ENCODE data around the gene BDP1.
"Not testable (repeated sequence)": the region's sequence is repeated elsewhere in the genome, so short reads cannot be mapped to it uniquely, and the experiment has no call there.

The BDP1 gene

DNA sequence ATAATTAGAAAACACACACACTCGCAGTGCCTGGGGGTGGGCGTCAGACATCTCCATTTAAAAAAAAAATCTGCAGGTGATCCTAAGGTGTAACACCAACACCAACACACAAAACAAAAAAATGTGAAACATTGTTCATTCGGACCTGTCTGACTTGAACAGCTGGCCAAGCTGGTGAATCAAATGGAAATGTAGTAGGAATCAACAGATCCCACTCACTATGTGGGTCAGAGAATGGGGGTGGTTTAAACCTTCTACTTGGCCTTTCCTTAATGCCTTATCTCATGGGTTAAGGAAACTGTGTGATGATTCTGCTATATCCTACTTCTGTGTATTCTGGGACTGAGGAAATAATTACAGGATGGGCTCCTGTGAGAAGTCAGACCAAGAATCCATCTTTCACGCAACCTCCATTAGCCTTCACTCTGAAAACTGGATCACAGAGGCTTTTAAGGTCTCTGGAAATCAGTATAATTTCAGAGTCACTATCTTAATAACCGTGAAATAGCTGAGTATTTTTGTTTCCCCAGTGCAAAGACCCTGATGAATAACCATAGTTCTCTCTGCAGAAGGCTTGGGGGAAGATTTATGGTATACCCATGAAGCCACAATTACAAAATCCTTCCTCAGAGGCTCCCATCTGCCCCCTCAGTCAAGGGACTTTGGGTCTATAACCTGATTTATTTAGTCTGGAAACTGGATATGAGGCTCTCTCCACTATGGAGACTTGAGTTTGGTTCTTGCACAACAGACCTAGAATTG lies 114.5 kb downstream of the BDP1 start:
- in situ Hi-C loops (cut with MboI; ENCODE audit: low sequenced_read_pairs): no loop called here

DNA sequence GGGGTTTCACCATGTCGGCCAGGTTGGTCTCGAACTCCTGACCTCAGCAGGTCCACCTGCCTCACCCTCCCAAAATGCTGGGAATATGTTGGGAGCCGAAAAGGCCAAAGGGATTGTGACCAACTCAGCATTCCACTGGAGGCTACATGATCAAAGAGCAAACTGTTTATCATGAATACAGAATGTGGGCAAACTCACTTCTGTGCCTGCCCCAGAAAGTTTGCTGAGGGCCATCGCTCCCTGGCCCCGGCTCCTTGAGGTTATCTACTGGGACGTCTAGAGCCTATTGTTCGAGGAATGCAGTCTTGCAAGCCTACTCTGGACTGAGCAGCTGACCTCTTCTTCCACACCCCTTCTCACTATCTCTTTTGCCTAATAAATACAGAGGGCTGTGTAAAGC lies 116.4 kb downstream of the BDP1 start:
- in situ Hi-C loops (cut with MboI; ENCODE audit: low sequenced_read_pairs): not testable (repeated sequence)

DNA sequence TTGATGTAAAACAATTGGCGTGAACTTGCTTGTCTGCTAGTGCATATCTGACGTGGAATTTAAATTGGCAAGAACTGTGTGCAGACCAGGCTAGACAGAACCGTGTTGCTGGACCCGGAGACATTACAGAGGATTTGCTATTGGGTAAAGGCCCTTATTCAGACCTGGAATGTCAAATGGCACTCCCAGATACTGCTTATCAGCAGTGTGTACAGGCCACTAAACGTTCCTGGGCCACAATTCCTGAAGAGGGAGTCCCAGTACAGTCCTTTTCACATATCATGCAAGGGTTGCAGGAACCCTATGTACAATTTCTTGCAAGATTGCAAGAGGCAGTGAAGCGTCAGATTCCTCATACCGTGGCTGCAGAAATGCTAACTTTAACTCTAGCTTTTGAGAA lies 118.1 kb downstream of the BDP1 start:
- in situ Hi-C loops (cut with MboI; ENCODE audit: low sequenced_read_pairs): no loop called here

DNA sequence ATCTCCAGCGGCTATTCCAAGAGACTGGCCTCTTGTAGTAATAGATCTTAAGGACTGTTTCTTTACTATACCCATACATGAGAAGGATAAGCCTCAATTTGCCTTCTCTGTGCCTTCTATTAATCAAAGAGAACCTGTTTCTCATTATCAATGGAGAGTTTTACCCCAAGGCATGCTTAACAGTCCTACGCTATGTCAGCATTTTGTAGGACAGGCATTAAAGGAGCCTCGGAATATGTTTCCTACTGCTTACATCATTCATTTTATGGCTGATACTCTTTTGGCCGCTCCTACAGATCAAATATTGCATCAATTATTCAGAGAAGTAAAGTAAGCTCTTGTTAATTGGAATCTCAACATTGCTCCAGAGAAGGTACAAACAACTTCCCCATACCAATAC lies 120.1 kb downstream of the BDP1 start:
- in situ Hi-C loops (cut with MboI; ENCODE audit: low sequenced_read_pairs): not testable (repeated sequence)

DNA sequence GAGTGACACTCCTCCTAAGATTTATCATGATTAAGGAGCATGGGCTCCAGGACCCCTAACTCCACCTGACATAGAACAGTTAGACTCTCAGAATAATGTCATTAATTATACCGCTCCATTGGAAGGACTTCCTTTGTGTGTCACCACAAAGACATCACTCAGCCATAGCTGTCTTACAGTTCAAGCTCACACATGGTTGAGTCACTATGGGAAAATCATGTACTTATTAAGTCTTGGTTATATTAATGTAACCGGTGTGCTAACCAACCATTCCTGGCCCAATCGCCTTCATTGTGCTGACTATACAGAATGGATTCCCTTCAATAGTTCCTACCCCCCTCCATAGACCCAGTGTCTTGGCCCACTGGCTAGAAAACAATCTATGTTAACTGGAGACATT lies 120.8 kb downstream of the BDP1 start:
- in situ Hi-C loops (cut with MboI; ENCODE audit: low sequenced_read_pairs): no loop called here

DNA sequence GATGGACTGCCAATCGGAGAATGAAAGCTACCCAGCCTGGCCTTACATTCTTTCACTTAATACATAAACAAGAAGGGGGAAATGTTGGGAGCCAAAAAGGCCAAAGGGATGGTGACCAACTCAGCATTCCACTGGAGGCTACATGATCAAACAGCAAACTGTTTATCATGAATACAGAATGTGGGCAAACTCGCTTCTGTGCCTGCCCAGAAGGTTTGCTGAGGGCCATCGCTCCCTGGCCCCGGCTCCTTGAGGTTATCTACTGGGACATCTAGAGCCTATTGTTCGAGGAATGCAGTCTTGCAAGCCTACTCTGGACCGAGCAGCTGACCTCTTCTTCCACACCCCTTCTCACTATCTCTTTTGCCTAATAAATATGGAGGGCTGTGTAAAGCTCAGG lies 122.4 kb downstream of the BDP1 start:
- in situ Hi-C loops (cut with MboI; ENCODE audit: low sequenced_read_pairs): not testable (repeated sequence)

DNA sequence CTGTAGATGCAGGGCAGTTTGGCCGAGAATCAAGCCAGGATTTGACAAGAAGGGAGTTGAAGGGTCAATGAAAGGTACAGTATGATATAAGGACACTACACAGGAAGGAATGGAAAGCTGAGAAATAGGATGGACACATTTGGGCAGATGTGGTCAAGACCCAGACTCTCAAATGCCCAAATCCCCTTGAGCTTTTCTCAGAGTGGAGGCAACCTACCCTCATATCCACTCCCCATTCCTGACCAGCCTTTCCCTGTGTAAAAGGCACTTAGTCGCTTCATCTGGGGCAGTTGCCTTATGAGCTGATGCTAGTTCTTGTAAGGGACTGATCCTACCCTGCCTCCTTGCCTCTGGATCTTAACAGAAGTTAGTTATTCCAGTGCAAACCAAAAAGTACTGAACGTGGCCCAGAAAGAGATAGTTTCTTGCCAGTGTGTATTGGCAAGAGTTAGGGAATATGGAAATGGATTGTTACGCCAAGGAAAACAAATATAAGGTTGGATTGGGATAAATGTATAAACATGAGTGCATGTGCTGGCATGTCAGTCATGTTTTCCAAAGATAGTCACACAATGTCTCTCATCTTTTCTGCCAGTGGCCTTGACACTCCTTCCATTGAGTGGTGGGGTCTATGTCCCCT lies 127.6 kb downstream of the BDP1 start:
- in situ Hi-C loops (cut with MboI; ENCODE audit: low sequenced_read_pairs): no loop called here

DNA sequence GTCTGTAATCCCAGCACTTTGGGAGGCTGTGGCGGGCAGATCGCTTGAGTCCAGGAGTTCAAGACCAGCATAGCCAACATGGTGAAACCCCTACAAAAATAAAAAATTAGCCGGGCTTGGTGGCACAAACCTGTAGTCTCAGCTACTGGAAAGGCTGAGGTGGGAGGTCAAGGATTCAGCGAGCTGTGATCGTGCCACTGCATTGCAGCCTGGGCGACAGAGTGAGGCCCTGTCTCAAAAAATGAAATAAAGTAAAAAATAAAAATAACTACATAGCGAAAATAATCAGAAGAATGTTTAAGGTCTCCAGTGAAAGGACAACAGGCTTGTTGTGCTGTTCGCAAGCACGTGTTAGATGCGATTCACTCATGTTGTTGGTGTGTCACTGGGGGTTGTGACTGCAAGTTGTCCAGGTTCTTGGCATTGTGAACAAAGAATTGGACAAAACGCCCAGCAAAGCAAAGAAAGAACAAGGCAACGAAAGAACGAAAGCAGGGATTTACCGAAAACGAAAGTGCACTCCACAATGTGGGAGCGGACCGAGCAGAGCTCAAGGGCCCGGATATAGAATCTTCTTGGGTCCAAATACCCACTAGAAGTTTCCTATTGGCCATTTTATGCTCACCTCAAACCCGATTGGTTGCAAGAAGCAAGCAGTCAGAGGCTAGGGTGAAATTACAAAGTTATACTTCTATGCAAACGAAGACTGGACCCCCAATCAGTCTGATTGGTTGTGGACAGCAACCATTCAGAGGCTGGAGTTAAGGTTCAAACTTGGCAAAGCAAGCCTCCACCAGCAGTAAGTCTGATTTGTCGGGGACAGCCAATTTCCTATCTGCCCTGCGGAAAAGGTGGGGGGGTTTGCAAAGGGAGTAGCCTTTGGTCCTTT lies 130.8 kb downstream of the BDP1 start:
- in situ Hi-C loops (cut with MboI; ENCODE audit: low sequenced_read_pairs): no loop called here

DNA sequence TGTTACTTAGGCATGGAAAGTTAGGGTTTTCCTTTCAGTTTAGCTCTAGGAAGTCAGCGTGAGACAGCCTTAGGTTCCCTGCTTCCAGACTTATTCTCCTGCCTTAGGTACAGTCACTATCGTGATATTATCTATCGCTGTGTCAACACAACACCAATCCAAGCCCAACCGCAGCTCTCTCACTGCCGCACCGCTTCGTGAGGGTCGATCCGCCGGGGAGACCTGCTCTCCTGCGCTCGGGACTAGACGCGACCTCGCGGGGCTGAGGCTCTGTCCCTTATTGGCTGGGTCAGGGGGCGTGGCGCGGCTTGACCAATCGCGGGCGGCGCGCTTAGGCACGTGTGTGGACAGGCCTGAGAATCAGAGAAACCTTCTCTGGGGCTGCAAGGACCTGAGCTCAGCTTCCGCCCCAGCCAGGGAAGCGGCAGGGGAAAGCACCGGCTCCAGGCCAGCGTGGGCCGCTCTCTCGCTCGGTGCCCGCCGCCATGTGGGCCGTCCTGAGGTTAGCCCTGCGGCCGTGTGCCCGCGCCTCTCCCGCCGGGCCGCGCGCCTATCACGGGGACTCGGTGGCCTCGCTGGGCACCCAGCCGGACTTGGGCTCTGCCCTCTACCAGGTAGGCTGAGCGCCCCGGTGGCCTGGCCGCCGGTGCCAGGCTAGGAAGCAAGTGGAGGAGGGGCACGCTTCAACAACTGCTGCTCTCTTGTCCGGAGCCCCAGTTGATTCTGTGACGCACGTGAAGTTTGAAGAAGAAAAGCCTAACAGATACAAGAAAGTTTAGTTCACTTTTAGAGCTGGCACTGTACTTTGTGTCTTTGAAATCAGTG lies 131.7 kb downstream of the BDP1 start, which contains the start of gene MCCC2:
TSS of gene MCCC2 (plus strand) at position 400 of the 825 bp plus-strand sequence. CDS start at position 486, 86 bp downstream.
- in situ Hi-C loops (cut with MboI; ENCODE audit: low sequenced_read_pairs): no loop called here

DNA sequence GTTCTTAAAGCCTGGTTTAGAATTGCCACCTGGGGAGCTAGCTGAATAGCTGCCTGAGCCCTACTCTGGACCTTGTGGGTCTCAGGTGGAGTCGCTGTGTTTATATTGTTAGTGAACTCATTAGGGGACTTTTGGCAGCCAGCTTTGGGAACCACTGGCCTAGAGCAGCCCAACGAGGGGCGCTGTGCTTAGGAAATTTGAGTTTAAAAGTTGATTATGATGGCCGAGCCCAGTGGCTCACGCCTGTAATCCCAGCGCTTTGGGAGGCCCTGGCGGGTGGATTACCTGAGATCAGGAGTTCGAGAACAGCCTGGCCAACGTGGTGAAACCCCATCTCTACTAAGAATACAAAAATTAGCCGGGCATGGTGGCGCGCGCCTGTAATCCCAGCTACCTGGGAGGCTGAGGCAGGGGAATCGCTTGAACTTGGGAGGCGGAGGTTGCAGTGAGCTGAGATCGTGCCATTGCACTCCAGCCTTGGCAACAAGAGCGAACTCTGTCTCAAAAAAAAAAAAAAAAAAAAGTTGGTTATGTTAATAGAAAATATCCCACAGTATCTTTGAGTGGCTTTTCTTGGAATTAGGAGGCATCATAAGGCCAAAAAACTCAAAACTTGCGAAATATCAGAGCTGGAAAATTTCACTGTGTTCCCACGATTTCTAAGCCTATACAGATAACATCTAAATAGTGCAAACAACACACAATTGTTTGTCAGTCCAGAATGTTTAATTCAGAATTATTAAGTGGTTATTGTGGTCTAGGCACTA lies 132.5 kb downstream of the BDP1 start:
- in situ Hi-C loops (cut with MboI; ENCODE audit: low sequenced_read_pairs): no loop called here

DNA sequence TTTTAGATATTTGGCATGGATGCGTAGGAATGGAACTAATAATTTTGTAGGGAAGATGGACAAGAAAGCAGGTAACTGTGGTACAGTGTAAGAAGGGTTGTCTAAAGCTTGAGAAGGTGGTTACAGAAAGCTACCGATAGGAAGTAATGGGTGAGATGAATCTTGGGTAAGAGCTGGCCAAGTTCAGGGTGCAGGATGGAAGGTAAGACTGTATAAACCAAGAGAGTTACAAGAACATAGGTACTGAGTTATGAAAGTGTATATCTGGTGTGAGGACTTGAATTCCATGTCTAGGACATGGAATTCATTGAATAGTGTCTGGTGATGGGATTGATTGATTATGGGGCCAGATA lies 133.1 kb downstream of the BDP1 start:
- in situ Hi-C loops (cut with MboI; ENCODE audit: low sequenced_read_pairs): no loop called here

DNA sequence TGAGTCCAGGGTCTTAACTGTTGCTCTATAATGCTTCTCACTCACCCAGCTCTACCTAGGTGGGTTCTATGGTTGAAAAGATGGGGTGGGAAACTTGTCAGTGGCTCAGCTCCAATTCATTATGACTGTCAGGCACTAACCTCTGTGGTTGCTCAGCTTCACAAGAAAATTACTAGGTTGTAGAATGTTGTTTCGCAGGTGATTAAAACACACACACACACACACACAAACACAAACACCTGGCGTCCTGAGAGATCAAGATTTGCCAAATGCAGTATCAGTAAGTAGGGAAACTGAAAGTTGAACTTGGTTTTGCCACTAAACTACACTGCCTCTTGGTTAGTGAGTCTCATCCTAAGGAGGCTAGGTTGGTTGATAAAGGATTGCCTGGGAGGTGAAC lies 134.5 kb downstream of the BDP1 start:
- in situ Hi-C loops (cut with MboI; ENCODE audit: low sequenced_read_pairs): no loop called here

DNA sequence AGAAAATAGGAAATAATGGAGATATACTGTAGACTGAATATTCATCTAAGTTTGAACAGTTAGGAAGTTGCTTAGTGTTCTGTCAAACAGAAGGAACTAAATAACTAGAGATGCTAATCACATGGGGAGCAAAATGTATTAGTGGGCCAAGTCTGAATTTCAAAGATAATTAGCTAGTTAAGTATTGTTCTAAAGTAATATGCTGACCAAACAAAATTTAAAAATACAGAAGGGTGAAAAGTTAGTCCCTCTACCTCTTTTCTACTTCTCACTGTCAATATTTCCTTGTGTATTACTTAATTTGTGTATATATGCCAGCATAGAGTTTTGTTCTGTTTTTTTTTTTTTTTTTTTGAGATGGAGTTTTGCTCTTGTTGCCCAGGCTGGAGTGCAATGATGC lies 135.6 kb downstream of the BDP1 start:
- in situ Hi-C loops (cut with MboI; ENCODE audit: low sequenced_read_pairs): no loop called here

DNA sequence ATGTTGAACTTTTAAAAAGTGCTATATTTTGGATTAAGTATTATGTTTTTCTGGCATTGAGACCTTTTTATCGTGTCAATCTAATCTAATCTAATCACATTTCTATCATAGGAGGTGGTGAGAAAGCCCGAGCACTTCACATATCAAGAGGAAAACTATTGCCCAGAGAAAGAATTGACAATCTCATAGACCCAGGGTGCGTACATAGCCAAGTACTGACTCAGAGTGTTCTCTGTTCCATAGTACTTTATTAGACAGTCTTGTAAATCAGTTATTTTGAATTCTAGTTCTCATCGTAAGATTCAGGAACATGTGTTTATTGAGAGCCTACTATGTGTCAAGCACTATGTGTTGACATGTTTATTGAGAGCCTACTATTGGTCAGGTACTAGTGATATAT lies 140.7 kb downstream of the BDP1 start:
- in situ Hi-C loops (cut with MboI; ENCODE audit: low sequenced_read_pairs): no loop called here

DNA sequence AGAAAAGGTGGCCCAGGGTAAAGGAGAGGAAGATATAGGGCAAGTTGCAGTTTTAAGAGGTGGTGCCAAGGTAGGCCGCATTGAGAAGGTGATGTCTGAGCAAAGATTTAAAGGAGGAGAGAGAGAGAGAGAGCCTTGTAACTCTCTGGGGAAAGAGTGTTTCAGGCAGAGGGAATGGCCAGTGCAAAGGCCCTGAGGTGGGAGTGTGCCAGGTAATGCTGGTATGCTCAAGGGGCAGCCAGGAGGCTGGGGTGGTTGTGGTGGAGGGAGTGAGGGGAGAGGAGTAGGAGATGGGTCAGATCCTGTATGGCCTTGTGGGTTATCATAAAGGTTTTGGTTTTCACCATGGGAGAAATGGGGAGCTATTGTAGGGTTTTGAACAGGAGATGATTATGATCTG lies 141.6 kb downstream of the BDP1 start:
- in situ Hi-C loops (cut with MboI; ENCODE audit: low sequenced_read_pairs): no loop called here

DNA sequence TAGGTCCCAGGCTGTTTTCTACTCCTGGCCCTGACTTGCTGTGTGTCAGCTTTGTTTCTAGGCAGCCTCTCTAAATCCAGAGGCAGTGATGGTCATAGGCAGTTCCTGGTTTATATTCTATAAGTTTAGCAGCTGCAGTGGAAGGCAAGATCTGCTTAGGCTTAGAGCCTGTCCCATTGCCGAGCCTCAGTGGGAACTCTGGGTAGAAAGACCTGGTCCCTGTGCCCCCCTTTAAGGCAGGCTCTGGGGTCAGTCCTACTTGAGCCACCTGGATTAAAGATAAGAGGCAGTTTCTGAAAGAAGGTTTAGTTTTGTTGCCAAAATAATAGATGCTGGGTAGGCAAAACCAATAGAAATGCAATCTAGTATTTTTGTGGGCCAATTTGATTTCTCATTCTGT lies 145.3 kb downstream of the BDP1 start:
- in situ Hi-C loops (cut with MboI; ENCODE audit: low sequenced_read_pairs): no loop called here

DNA sequence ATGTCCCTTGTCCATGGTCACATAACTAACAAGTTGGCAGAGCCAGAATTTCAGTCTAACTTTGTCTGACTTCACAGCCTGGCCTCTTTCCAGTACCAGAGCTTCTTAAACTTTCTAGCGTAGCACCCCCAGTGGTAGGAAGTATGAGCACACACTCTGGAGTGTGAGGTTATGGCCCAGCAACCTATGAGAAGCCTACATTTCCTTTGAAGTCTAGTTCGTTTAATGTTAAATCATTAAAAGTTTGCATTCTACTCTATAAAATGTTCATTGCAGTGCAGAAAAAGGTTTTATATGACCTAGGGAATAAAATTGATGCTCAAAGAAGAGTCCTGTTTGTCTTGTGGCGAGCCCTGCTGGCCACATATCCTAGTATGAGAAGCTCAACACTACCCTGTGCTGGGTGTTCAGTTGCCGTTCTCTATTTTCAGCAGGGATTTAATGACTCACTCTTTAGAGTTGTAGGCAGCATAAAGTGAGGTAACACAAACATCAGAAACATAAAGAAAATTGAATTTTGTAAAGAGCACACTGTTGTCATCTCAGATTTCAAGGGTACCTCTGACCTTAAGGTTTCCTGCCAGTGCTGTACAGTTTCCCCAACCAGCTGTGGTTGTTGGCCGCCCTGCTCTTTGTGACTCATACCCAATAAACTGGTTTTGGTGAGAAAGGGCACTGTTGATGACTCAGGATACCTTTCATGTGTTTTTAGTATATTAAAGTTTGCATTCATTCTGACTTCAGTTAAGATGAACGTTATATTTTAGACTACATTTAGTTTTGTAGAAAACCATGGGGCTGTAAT lies 146.0 kb downstream of the BDP1 start:
- in situ Hi-C loops (cut with MboI; ENCODE audit: low sequenced_read_pairs): no loop called here

DNA sequence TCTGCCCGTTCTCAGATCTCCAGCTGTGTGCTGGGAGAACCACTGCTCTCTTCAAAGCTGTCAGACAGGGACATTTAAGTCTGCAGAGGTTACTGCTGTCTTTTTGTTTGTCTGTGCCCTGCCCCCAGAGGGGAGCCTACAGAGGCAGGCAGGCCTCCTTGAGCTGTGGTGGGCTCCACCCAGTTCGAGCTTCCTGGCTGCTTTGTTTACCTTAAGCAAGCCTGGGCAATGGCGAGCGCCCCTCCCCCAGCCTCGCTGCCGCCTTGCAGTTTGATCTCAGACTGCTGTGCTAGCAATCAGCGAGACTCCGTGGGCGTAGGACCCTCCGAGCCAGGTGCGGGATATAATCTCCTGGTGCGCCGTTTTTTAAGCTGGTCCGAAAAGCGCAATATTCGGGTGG lies 154.5 kb downstream of the BDP1 start:
- in situ Hi-C loops (cut with MboI; ENCODE audit: low sequenced_read_pairs): not testable (repeated sequence)

DNA sequence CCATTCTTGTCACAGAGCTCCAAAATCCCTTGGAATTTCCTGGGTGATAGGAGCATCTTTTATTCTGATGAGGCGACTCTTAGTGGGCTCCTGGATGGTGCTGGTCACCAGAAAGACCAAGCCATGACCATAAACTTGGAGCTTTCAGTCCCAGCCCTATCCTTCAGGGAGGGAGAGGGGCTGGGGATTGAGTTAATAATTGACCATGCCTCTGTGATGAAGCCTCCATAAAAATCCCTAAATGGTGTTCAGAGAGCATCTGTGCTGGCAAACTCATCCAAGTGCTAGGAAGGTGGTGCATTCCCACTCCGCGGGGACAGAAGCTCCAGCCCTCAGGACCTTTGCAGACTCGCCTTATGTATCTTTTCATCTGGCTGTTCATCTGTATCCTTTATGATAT lies 160.4 kb downstream of the BDP1 start:
- in situ Hi-C loops (cut with MboI; ENCODE audit: low sequenced_read_pairs): no loop called here
